GM18502 (cell line): ENCODE results near the gene STN1.

Source experiments
- ATAC-seq: cut with Tn5 transposase; IDR thresholded peaks from one replicate; pipeline ENCODE4 v1.9.1; 2021; ENCODE audit warnings: mild to moderate bottlenecking; ENCODE audit not compliant: unreplicated experiment, poor library complexity

The STN1 gene

GRCh38 chr10:103833731-103834365 lies 84.1 kb downstream of the STN1 start:
- no peak for ATAC-seq

GRCh38 chr10:103832806-103833205 lies 85.2 kb downstream of the STN1 start:
- no peak for ATAC-seq
